Hematopoietic multipotent progenitor cell treated with erythropoietin and hydrocortisone succinate and interleukin-3 and kit ligand, for 17 days (in vitro differentiated cells): ENCODE measurements around the gene HUS1.
"Not testable (repeated sequence)": the region's sequence is repeated elsewhere in the genome, so short reads cannot be mapped to it uniquely, and the experiment has no call there.

Source experiments
- DNase-seq: peaks from one replicate; pipeline ENCODE4 v3.0.0-alpha.2; 2015; ENCODE audit warnings: low spot score

HUS1 gene

GRCh38 chr7:47979145-47979831 lies at the start of gene HUS1:
HUS1 (minus strand) TSS chr7:47979615; CDS start chr7:47979519, 96 bp downstream.
- DNase-seq, result peak; percentile 84

GRCh38 chr7:48028938-48029337 lies 49.5 kb upstream of the HUS1 start, which contains the start of gene SUN3:
SUN3 (minus strand) TSS chr7:48029107; CDS start chr7:48028938, 169 bp downstream.
- DNase-seq, result no peak

GRCh38 chr7:48025624-48026023 lies 46.2 kb upstream of the HUS1 start:
- no peak for DNase-seq

- no peak for DNase-seq
These were observed 38.3 kb upstream of the HUS1 start for GRCh38 chr7:48017674-48018073.

GRCh38 chr7:48016641-48017040 lies 37.2 kb upstream of the HUS1 start:
- no peak for DNase-seq

GRCh38 chr7:48011951-48012350 lies 32.5 kb upstream of the HUS1 start:
- no peak for DNase-seq

- no peak for DNase-seq
These were observed 31.9 kb upstream of the HUS1 start for GRCh38 chr7:48011323-48011722.

GRCh38 chr7:48009954-48010353 lies 30.5 kb upstream of the HUS1 start:
- no peak for DNase-seq

GRCh38 chr7:48009257-48009656 lies 29.8 kb upstream of the HUS1 start:
- no peak for DNase-seq

- no peak for DNase-seq
These were observed 27.5 kb upstream of the HUS1 start for GRCh38 chr7:48006866-48007265.

- DNase-seq, result no peak
These were observed 25.2 kb upstream of the HUS1 start for GRCh38 chr7:48004638-48005037.

- no peak for DNase-seq
These were observed 24.6 kb upstream of the HUS1 start for GRCh38 chr7:48004032-48004431.

GRCh38 chr7:48000164-48000563 lies 20.7 kb upstream of the HUS1 start:
- not testable (repeated sequence) for DNase-seq

- DNase-seq, result no peak
These were observed 20.0 kb upstream of the HUS1 start for GRCh38 chr7:47999413-47999812.

- DNase-seq, result no peak
These were observed 13.0 kb upstream of the HUS1 start for GRCh38 chr7:47992446-47992845.

GRCh38 chr7:47991741-47992311 lies 12.4 kb upstream of the HUS1 start:
- DNase-seq, result peak; percentile 29

- no peak for DNase-seq
These were observed 11.9 kb upstream of the HUS1 start for GRCh38 chr7:47991270-47991669.

GRCh38 chr7:47990592-47990991 lies 11.2 kb upstream of the HUS1 start:
- DNase-seq, result no peak

GRCh38 chr7:47989607-47990400 lies 10.4 kb upstream of the HUS1 start:
- not testable (repeated sequence) for DNase-seq

GRCh38 chr7:47988496-47989386 lies 9.3 kb upstream of the HUS1 start:
- DNase-seq, result no peak

GRCh38 chr7:47982610-47983009 lies 3.2 kb upstream of the HUS1 start:
- DNase-seq, result no peak

- not testable (repeated sequence) for DNase-seq
These were observed 1.2 kb upstream of the HUS1 start for GRCh38 chr7:47980648-47981047.
